ENCODE data around the gene GIGYF2.

DNA sequence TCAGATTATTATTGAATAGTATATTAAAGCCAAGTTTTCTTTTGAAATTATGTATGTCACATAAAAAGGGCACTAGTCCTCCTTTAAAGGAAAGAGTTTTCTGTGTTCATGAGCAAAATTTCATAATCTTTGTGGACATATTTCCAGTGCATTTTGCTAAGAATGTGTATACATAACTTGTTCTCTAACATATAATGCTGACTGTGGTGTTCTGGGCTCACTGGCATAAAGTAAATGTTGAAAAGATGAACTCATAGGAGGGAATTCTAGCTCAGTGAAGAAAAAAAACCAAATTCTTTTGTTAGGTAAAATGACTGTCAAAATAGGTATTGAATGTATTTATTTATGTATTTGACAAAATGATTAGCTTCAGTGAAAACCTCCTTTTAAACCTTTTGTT is 73.1 kb downstream of the GIGYF2 start:
- TF ChIP-seq CTCF (IDR thresholded peaks at IDR 0.05) (no peak), POLR2AphosphoS5 (IDR thresholded peaks at IDR 0.05) (no peak), POLR2A (IDR thresholded peaks at IDR 0.05) (no peak), EP300 (IDR thresholded peaks at IDR 0.05; ENCODE audit: low read depth) (no peak)

Measured in transverse colon (tissue), 4 donors.